HUDEP-2 (cell line): Measurements from ENCODE around the gene NUP85.
"Not testable (repeated sequence)": the region's sequence is repeated elsewhere in the genome, so short reads cannot be mapped to it uniquely, and the experiment has no call there.

Source experiments
- DNase-seq, 76 experiments: peaks; one replicate each; lab custom pipeline; 2025; ENCODE audit not compliant: unreplicated experiment in 76 of 76; lab: John Stamatoyannopoulos, UW

The NUP85 gene

GRCh38 chr17:75205037-75205792 lies at the start of gene NUP85:
NUP85 (plus strand) TSS chr17:75205679; CDS start chr17:75205762, 83 bp downstream.
- DNase-seq, result peak; percentile 48 to 99 (median 88)

- not testable (repeated sequence) for DNase-seq
These were observed 47.0 kb upstream of the NUP85 start for GRCh38 chr17:75158480-75158879.

- no peak for DNase-seq
These were observed 46.1 kb upstream of the NUP85 start for GRCh38 chr17:75159196-75160031.

DNA sequence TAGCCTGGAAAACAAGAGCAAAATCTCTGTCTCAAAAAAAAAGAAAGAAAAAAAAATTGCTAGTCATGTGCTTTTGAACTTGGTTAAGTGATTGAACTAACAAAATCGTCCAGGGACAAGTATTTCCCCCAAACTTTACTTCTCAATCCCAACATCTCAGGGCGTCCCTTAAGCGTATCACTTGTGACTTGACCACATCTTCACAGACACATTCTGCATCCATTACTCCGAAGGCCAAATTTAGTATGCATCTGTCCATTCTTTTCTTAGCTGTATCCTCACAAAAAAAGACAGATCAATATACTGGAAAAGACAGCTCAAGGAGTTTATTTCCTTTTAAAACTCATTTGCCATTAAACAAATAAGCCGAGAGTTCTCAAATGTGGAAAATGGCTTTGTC lies 45.3 kb upstream of the NUP85 start:
- no peak for DNase-seq

DNA sequence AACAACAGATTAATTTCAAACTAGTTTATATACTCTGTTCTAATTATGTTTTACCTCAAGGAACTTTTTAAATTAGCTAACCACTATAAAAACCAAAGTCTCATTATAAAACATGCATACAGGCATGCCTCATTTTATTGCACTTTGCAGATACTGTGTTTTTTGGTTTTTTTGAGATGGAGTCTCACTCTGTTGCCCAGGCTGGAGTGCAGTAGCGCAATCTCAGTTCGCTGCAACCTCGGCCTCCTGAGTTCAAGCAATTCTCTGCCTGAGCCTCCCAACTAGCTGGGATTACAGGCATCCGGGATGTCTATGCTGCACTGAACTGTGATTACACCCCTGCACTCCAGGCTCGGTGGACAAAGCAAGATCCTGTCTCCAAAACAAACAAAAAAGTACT lies 42.4 kb upstream of the NUP85 start:
- no peak for DNase-seq

DNA sequence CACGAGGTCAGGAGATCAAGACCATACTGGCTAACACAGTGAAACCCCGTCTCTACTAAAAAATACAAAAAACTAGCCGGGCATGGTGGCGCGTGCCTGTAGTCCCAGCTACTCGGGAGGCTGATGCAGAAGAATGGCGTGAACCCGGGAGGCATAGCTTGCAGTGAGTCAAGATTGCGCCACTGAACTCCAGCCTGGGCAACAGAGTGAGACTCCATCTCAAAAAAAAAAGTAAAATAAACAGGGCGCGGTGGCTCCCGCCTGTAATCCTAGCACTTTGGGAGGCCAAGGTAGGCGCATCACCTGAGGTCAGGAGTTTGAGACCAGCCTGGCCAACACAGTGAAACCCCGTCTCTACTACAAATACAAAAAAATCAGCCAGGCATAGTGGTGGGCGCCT lies 40.9 kb upstream of the NUP85 start:
- not testable (repeated sequence) for DNase-seq

DNA sequence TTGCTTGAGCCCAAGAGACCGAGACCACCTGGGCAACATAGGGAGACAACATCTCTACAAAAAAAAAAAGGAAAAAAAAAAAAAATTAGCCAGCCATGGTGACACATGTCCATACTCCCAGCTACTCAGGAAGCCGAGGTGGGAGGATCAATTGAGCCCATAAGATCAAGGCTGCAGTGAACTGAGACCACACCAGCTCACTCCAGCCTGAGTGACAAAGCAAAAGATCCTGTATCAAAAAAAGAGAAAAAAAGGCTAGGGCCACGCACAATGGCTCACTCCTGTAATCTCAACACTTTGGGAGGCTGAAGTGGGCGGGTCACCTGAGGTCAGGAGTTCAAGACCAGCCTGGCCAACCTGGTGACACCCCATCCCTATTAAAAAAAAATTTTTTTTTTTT lies 36.5 kb upstream of the NUP85 start:
- DNase-seq, result no peak

DNA sequence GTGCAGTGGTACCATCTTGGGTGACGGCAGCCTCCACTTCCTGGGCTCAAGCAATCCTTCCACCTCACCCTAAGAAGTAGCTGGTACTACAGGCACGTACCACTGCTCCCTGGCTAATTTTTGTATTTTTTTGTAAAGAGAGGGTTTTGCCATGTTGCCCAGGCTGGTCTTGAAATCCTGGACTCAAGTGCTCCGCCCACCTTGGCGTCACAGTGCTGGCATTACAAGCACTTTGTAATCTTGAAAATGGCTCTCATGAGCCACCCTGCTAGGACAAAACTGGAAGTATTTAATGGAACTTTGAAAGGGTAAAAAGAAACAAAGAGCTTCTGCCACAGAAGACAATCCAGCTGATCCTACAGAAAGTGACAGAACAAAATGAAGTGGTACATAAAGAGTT lies 32.0 kb upstream of the NUP85 start:
- DNase-seq, result no peak

DNA sequence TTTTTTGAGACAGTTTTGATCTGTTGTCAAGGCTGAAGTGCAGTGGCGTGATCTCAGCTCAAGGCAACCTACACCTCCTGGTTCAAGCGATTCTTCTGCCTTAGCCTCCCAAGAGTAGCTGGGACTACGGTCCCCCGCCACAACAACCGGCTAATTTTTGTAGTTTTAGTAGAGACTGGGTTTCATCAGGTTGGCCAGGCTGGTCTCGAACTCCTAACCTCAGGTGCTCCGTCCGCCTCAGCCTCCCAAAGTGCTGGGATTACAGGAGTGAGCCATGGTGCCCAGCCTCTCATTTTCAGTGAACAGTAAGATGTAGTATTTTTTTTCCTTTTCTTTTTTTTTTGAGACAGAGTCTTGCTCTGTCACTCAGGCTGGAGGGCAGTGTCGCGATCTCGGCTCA lies 30.5 kb upstream of the NUP85 start:
- DNase-seq, result no peak

GRCh38 chr17:75176625-75177024 lies 28.9 kb upstream of the NUP85 start:
- DNase-seq, result no peak

DNA sequence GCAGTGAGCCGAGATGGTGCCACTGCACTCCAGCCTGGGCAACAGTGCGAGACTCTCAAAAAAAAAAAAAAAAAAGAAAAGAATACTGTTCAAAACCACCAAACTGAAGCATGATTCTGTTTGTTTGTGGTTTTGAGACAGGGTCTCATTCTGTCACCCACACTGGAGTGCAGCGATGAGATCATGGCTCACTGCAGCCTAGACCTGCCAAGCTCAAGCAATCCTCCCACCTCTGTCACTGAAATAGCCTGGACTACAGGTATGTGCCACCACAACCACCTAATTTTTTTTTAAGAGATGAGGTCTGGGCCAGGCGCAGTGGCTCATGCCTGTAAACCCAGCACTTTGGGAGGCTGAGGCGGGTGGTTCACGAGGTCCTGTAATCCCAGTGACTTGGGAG lies 27.0 kb upstream of the NUP85 start:
- DNase-seq, result no peak

DNA sequence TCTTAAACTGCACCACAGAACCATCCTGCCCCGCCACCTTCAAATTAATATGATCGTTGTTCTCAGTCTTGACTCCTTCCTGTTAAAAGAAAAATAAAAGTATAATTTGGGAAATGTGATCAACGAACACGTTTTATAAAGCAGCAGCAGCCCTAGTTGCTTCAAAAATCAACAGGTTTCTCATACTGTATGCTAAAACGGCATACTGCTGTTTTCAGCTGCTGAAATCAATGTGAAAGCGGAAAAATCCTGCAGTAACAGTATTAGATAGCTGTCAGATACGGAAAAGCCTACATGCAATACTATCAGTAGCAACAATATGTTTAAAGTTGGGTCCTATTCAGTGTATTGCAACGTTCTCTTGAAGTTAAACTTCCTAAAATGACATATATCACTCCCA lies 24.4 kb upstream of the NUP85 start:
- peak in 1 of 76 experiments; percentile 5 for DNase-seq

- peak in 9 of 76 experiments; percentile 3 to 37 (median 15) for DNase-seq
These were observed 23.7 kb upstream of the NUP85 start for GRCh38 chr17:75181608-75182318.

- peak in 2 of 76 experiments; percentile 38 to 41 for DNase-seq
These were observed 23.2 kb upstream of the NUP85 start for GRCh38 chr17:75182319-75182568.

DNA sequence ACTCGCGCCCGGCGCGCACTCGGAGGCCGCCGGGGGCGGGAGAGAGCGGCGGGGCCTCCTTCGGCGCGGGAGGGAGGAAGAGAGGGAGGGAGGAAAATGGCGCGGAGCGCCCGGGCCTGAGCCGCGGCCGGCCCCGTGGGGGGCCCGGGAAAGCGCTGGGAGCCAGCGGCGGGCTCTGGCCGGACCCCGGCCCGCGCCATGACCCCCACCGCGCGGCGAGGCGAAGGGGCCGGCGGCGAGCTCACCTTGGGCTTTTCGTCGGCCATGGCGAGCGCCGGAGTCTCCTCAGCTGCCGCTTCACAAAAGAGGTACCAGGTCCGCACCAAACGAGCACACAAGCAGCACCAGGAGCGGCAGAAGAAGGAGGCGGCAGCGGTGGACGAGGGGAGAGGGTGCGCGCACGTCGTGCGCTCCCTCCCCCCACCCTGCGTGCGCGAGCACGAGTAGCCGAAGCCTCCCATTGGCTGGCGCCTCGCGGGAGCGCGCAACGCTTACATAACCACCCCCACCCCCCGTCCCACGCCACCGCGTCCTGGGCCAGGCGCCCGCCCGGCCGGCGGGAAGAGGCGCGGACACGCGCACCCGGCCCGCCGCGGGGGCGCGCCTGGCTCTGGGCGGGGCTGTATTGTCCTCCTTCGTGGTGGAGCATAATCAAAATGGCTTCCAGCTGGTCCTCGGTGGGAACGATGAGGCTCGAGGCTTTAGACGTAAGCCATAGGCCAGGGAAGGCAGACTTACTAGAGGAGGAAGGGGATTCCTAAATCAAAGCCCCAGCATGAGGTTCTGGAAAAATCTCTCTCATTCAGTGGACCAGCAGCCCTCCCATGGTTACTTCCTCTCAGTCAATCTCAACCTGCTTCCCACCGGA lies 22.7 kb upstream of the NUP85 start, which contains the start of gene SUMO2:
Gene SUMO2, minus strand, starts transcription at position 391 of the 868 bp plus-strand sequence. Its CDS starts 125 bp downstream, at position 266.
- DNase-seq, result peak; percentile 20 to 98 (median 88)

DNA sequence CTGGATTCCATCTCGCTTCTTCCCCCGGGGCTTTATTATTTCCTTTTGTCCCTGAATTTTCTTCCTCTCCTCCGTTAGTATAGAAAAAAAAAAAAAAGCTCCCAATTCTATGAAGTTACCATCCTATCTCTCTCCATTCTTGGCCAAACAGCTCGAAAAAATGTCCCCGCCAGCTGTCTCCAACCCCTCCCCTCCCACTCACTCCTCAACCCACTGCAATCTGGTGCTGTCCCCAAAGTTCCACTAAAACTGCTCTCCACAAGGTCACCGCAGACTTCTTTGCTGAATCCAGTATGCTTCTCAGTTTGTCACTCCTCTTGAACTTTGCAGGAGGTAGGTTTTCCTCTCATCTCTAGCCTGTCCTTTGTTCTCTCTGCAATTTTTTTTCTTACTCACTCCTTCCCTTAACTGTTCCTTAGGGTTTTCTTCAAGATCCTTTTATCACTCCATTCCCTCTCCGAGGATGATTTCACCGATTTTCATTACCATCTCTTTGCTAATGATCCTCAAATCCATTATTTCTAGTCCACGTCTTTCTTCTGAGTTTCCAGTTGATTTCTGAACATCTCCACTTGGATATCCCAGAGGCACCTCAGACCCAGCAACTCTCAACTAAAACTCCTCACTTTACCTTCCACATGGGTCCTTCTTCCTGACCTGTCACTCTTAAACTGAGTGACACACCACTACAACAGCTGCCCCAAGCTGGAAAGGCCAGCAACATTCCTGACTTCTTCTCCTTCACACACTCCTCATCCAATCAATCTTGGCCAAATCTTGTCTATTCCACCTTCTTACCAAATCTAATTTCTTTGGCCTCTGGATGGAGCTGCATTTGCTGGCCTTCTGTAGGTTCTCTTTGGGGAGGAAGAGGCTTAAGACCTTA lies 21.2 kb upstream of the NUP85 start:
- no peak for DNase-seq

DNA sequence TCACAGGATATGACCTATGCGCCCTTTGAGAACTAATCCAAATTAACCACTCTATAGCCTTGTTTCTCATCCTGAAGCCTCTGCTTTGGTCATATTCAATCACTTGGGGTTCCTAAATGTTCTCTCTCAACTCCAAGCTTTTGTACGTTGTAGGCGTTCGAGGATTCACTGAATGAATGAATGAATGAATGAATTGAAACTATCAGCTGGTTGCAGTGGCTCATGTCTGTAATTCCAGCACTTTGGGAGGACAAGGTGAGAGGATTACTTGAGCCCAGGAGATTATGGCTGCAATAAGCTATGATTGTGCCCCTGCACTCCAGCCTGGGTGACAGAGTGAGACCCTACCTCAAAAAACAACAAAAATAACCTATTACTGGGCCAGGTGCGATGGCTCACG lies 16.9 kb upstream of the NUP85 start:
- no peak for DNase-seq

GRCh38 chr17:75191584-75191983 lies 13.9 kb upstream of the NUP85 start:
- DNase-seq, result no peak

DNA sequence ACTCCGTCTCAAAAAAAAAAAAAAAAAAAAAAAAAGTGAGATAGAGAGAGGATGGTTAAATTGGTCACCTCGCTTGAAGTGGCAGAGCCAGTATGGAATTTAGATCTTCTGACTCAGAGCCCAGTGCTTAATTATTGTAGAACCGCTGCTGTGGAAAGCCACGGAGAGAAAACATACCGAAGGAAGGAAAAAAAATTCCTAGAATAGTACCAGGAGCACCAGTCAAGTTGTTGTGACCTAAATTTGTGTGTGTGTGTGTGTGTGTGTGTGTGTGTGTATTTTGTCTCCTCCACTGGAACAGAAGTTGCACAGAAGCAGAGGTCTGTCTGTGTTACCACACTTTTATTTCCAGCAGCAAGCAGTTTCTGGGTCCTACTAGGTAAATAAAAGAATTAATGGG lies 10.6 kb upstream of the NUP85 start:
- no peak for DNase-seq
